ENCODE results near the gene SGPL1. TPM values are rescaled to one million over a fixed set of nuclear protein-coding genes. Genes with fewer than 3 reads are reported as not detected.

SGPL1 gene
- total and polyA plus RNA-seq, 2 of the 8 experiments (the other 6 are each of a cell fraction or from before 2014, with no cell fraction given) = 20.5 to 51.6 TPM

DNA sequence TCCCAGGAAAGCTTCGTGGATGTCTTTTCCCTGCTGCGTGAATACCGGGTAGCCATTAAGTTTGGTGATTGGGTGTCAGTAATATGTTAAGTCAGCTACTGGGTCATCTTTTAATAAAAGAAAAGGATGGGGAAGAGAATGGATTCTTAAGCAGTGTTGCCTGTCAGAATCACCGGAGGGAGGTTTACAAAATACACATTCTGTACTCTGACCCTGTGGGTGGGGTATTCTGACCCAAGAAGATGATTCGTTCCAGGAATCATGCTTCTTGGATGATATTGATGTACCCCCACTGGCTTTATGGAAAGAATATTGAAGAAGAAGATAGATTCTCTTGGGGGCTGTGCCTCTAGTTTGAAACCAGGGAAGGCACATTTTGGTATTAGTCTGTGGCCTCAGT lies 18.3 kb downstream of the SGPL1 start:
- H3K4me3 ChIP-seq (ENCODE audit: extremely low read depth in 1 of 4, insufficient read depth in 2 of 4, low read depth in 3 of 4, low read length in 4 of 4) = no peak overlapping the region
- no peaks in the 10 kb centered on the region for H3K4me1 ChIP-seq (replicated peaks in 1 of 4; ENCODE audit: control insufficient read depth in 3 of 4, insufficient read depth in 4 of 4, low read length in 3 of 4)
- H3K56ac ChIP-seq (replicated peaks; ENCODE audit: insufficient read length, low read depth, low read length) = no peak overlapping the region
- no peaks in the 10 kb centered on the region for H3K27me3 ChIP-seq (replicated peaks in 1 of 4; ENCODE audit: control insufficient read depth in 3 of 4, extremely low read depth in 1 of 4, insufficient read depth in 3 of 4, low read length in 3 of 4)
- H4K8ac ChIP-seq (ENCODE audit: extremely low read depth, insufficient read depth, low read length) = no peak overlapping the region
- no peak overlapping the region for H3K27ac ChIP-seq (ENCODE audit: low read depth, low read length)
- H2BK120ac ChIP-seq (replicated peaks; ENCODE audit: low read depth, low read length) = no peak overlapping the region
- no peak overlapping the region for H3K4me2 ChIP-seq (ENCODE audit: insufficient read depth in 1 of 2, low read depth in 2 of 2, low read length in 2 of 2)
- no peak overlapping the region for H2AFZ ChIP-seq (ENCODE audit: low read length)
- H3K18ac ChIP-seq (ENCODE audit: extremely low read depth, low read length) = no peak overlapping the region
- FAIRE-seq (no peak), DNase-seq (ENCODE audit: low read depth in 1 of 2, low spot score in 2 of 2) (no peak)
- H3K4ac ChIP-seq (replicated peaks; ENCODE audit: insufficient read length, low read depth, low read length) = no peak overlapping the region
- H2BK12ac ChIP-seq (ENCODE audit: low read depth, low read length) = no peak overlapping the region
- H3K79me1 ChIP-seq (ENCODE audit: low read depth, low read length) = peaks cover 13% of the 10 kb centered on the region
- 90% methylated on average over 5 of the region's 5 CpGs; no CpG with 5 or more reads in 1 of the 2 experiments for WGBS, 2 experiments (ENCODE audit: extremely low coverage in 1 of 2, insufficient coverage in 1 of 2, insufficient read length in 1 of 2, insufficient replicate concordance in 2 of 2, low coverage in 1 of 2, low lambda C conversion rate in 2 of 2, missing lambda C conversion rate in 1 of 2)
- no peak overlapping the region for H2BK15ac ChIP-seq (ENCODE audit: low read length)
- H3K79me2 ChIP-seq (ENCODE audit: control insufficient read depth in 1 of 2, insufficient read depth in 2 of 2, low read length in 2 of 2) = peaks cover 0 to 79% of the 10 kb centered on the region in 2 experiments; a peak in 3 of 4 replicates
- H3K14ac ChIP-seq (ENCODE audit: insufficient read length) = no peak overlapping the region
- H4K20me1 ChIP-seq (replicated peaks in 1 of 2; ENCODE audit: control insufficient read depth in 1 of 2, insufficient read depth in 2 of 2, low read length in 2 of 2) = peaks cover 3 to 13% of the 10 kb centered on the region in 2 experiments
- no peak overlapping the region for H4K5ac ChIP-seq (ENCODE audit: insufficient read length, low read depth, low read length)
- no peak overlapping the region for H2BK5ac ChIP-seq (ENCODE audit: low read depth, low read length)
- no peak overlapping the region for H3K23ac ChIP-seq (ENCODE audit: insufficient read length)
- H3K36me3 ChIP-seq (ENCODE audit: control insufficient read depth in 2 of 4, insufficient read depth in 4 of 4, low read length in 3 of 4) = peaks cover 0 to 10% (median 1%) of the 10 kb centered on the region in 4 experiments; a peak in 1 of 8 replicates
- POLR2A ChIA-PET (ENCODE audit: partially characterized antibody) = interaction anchor here (1.5 kb wide), 1 partner anchor 12 kb away, joined by 3 read pairs; no protein-coding TSS in a partner anchor
- H3K9me3 ChIP-seq (ENCODE audit: insufficient read depth in 2 of 2, low read depth in 1 of 2, low read length in 1 of 2) = no peaks in the 10 kb centered on the region
- CTCF ChIA-PET (ENCODE audit: partially characterized antibody) = interaction anchor here (0.5 to 1.5 kb wide), 5 partner anchors 15 to 285 kb away, joined by 3 to 4 read pairs (median 3); no protein-coding TSS in a partner anchor
- no peak overlapping the region for H2AK5ac ChIP-seq (ENCODE audit: low read depth, low read length)
- no peaks in the 10 kb centered on the region for H3K23me2 ChIP-seq (ENCODE audit: low read depth, low read length)
- H2BK20ac ChIP-seq (ENCODE audit: low read length) = no peak overlapping the region
- no peak overlapping the region for H4K91ac ChIP-seq (replicated peaks; ENCODE audit: insufficient read length, low read length)
- H3K9ac ChIP-seq (replicated peaks in 1 of 4; ENCODE audit: extremely low read depth in 1 of 4, low read depth in 3 of 4, low read length in 3 of 4) = no peak overlapping the region
- TF ChIP-seq POLR2A (IDR thresholded peaks at IDR 0.05; ENCODE audit: control extremely low read depth in 1 of 2, low read depth in 2 of 2, low read length in 2 of 2) = no peak
- no peak for TF ChIP-seq EP300 (IDR thresholded peaks at IDR 0.05; ENCODE audit: borderline replicate concordance in 1 of 2, low read depth in 2 of 2, low read length in 2 of 2)
- TF ChIP-seq JUN (IDR thresholded peaks at IDR 0.05; ENCODE audit: low read depth, low read length) = no peak
- TF ChIP-seq SP2 (IDR thresholded peaks at IDR 0.05; ENCODE audit: low read length) = no peak
